Measurements from ENCODE around the gene TMEM258.

- TF ChIP-seq, protein P1, sequence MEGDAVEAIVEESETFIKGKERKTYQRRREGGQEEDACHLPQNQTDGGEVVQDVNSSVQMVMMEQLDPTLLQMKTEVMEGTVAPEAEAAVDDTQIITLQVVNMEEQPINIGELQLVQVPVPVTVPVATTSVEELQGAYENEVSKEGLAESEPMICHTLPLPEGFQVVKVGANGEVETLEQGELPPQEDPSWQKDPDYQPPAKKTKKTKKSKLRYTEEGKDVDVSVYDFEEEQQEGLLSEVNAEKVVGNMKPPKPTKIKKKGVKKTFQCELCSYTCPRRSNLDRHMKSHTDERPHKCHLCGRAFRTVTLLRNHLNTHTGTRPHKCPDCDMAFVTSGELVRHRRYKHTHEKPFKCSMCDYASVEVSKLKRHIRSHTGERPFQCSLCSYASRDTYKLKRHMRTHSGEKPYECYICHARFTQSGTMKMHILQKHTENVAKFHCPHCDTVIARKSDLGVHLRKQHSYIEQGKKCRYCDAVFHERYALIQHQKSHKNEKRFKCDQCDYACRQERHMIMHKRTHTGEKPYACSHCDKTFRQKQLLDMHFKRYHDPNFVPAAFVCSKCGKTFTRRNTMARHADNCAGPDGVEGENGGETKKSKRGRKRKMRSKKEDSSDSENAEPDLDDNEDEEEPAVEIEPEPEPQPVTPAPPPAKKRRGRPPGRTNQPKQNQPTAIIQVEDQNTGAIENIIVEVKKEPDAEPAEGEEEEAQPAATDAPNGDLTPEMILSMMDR (IDR thresholded peaks at IDR 0.05), result no peak
- TF ChIP-seq POLR2A (IDR thresholded peaks at IDR 0.05), result no peak
Observed at GRCh38 chr11:61820174-61820573, 27.8 kb upstream of the TMEM258 start.
